HepG2 (cell line): ENCODE data around the gene GOSR1. TPM values are rescaled to one million over a fixed set of nuclear protein-coding genes. Genes with fewer than 3 reads are reported as not detected.

Experiments
- ATAC-seq: fragments of 200-7000 bp; cut with Tn5 transposase; 3 replicates; pipeline ENCODE4 v1.9.1; 2020; ENCODE audit warnings: mild to moderate bottlenecking, moderate library complexity
- BruUV-seq: library from RNA; stranded (reverse); fragments of 400-500 nt; replicated peaks from 2 replicates; lab custom pipeline; 2021; lab: Mats Ljungman, UMichigan
- CTCF ChIA-PET: fragments of 300-600 bp; formaldehyde crosslinking; extraction: SDS; loops from one replicate; lab custom pipeline; 2021; ENCODE audit warnings: low total read pairs, inconsistent platforms, low intra/inter-chr PET ratio; lab: Yijun Ruan, JAX
- POLR2A ChIA-PET: fragments of 350-600 bp; sonication (Branson Sonifier 250); formaldehyde crosslinking; loops from one replicate; lab custom pipeline; 2020; ENCODE audit warnings: antibody characterized with exemption, inconsistent platforms; lab: Yijun Ruan, JAX
- DNase-seq: peaks from one replicate; pipeline ENCODE4 v3.0.0-alpha.2; 2015; ENCODE audit warnings: low spot score
- FAIRE-seq: peaks from 3 replicates; lab custom pipeline; 2011; peaks lifted over from hg19 to GRCh38; lab: Jason Lieb, UNC
- H2AFZ ChIP-seq: one replicate; pipeline ENCODE4 v1.6.1; 2011; ENCODE audit warnings: low read length, inconsistent platforms
- H3K27ac ChIP-seq: fragments of 300-600 bp; 3 replicates; pipeline ENCODE4 v1.8.0; 2011; ENCODE audit warnings: mixed run types, mild to moderate bottlenecking, mixed read lengths, low read length, inconsistent platforms; ENCODE audit not compliant: insufficient read depth; ENCODE audit errors: extremely low read length
- H3K27me3 ChIP-seq, 2 experiments: fragments of 200-600 bp in 1 of 2; 2 replicates in 1 of 2; 3 replicates in 1 of 2; pipeline versions ENCODE4 v1.6.0 to v1.8.0; 2011; ENCODE audit warnings: low read length in 2 of 2, mild to moderate bottlenecking in 2 of 2, moderate library complexity in 2 of 2, inconsistent platforms in 1 of 2; ENCODE audit not compliant: insufficient read depth in 2 of 2, control insufficient read depth in 1 of 2
- H3K36me3 ChIP-seq, 2 experiments: fragments of 200-600 bp in 1 of 2; replicated peaks in 1 of 2; 2 replicates in 1 of 2; 3 replicates in 1 of 2; pipeline versions ENCODE4 v1.5.1 to v1.8.0; 2011; ENCODE audit warnings: low read length in 2 of 2, inconsistent platforms in 1 of 2; ENCODE audit not compliant: insufficient read depth in 2 of 2, control insufficient read depth in 1 of 2
- H3K4me1 ChIP-seq: 2 replicates; pipeline ENCODE4 v1.5.1; 2012; ENCODE audit warnings: low read length, inconsistent platforms; ENCODE audit not compliant: insufficient read depth
- H3K4me2 ChIP-seq: 2 replicates; pipeline ENCODE4 v1.6.0; 2011; ENCODE audit warnings: low read depth, low read length, inconsistent platforms
- H3K4me3 ChIP-seq, 3 experiments: fragments of 200-600 bp in 1 of 3; sonication (generic), shearing (Covaris generic) in 1 of 3; replicated peaks in 1 of 3; 2 replicates each; pipeline ENCODE4 v1.5.1; 2011 to 2016; ENCODE audit warnings: low read length in 3 of 3, inconsistent platforms in 2 of 3, low read depth in 2 of 3, mild to moderate bottlenecking in 2 of 3, control low read depth in 1 of 3, mixed read lengths in 1 of 3; ENCODE audit not compliant: insufficient read depth in 1 of 3
- H3K79me2 ChIP-seq: one replicate; pipeline ENCODE4 v1.6.1; 2011; ENCODE audit warnings: low read length, inconsistent platforms; ENCODE audit not compliant: insufficient read depth
- H3K9ac ChIP-seq: 2 replicates; pipeline ENCODE4 v1.6.0; 2011; ENCODE audit warnings: mild to moderate bottlenecking, low read depth, low read length, inconsistent platforms; ENCODE audit not compliant: insufficient read depth
- H3K9me3 ChIP-seq: 2 replicates; pipeline ENCODE4 v1.5.1; 2012; ENCODE audit warnings: mild to moderate bottlenecking, low read length
- H4K20me1 ChIP-seq: 2 replicates; pipeline ENCODE4 v1.6.0; 2011; ENCODE audit warnings: inconsistent platforms, mild to moderate bottlenecking, low read length, moderate library complexity; ENCODE audit not compliant: insufficient read depth
- GTF3A ChIP-seq: sonication (generic); formaldehyde crosslinking; conservative IDR thresholded peaks from 2 replicates; pipeline ENCODE4 v1.4.0; 2020; ENCODE audit warnings: mild to moderate bottlenecking, missing genetic modification reagents
- HIVEP1 ChIP-seq: sonication (generic); formaldehyde crosslinking; IDR thresholded peaks from 2 replicates; pipeline ENCODE4 v1.4.0; 2020; ENCODE audit warnings: mild to moderate bottlenecking, missing genetic modification reagents
- MIER3 ChIP-seq: IDR thresholded peaks from 2 replicates; pipeline ENCODE4 v1.6.1; 2016; ENCODE audit warnings: missing compliant biosample characterization, borderline replicate concordance
- NR1H2 ChIP-seq: sonication (generic); formaldehyde crosslinking; IDR thresholded peaks from 2 replicates; pipeline ENCODE4 v1.8.1; 2022; ENCODE audit warnings: low read depth, missing genetic modification reagents, borderline replicate concordance
- SALL1 ChIP-seq: sonication (generic); formaldehyde crosslinking; IDR thresholded peaks from 2 replicates; pipeline ENCODE4 v1.8.0; 2022; ENCODE audit warnings: mild to moderate bottlenecking, missing genetic modification reagents
- TCF7L2 ChIP-seq: IDR thresholded peaks from 2 replicates; pipeline ENCODE4 v1.6.1; 2011; ENCODE audit warnings: mild to moderate bottlenecking, low read depth, low read length, moderate library complexity
- ZBTB1 ChIP-seq: sonication (generic); formaldehyde crosslinking; IDR thresholded peaks from 2 replicates; pipeline ENCODE4 v1.4.0; 2020; ENCODE audit warnings: missing genetic modification reagents, borderline replicate concordance
- ZNF83 ChIP-seq: sonication (generic); formaldehyde crosslinking; IDR thresholded peaks from 2 replicates; pipeline ENCODE4 v1.4.0; 2020; ENCODE audit warnings: missing genetic modification reagents, mild to moderate bottlenecking, borderline replicate concordance
- WGBS: methylation state at CpG from one replicate; pipeline ENCODE4 v1.1.6; 2017; ENCODE audit warnings: low lambda C conversion rate; 5-methylcytosine and 5-hydroxymethylcytosine counted together
- in situ Hi-C: cut with HindIII; loops from 2 replicates; pipeline ENCODE4 v1.10.0; 2017; ENCODE audit warnings: low pct_unique_long_range_greater_than_20kb; ENCODE audit not compliant: extremely low pct_ligation_motif_present
- intact Hi-C: fragments of 100-400 bp; cut with micrococcal nuclease; formaldehyde crosslinking; loops from one replicate; pipeline ENCODE4 v1.10.0; 2022; ENCODE audit not compliant: unreplicated experiment
- polyA plus RNA-seq, 8 experiments: library from polyadenylated mRNA; depleted of rRNA in 3 of 8; stranded (reverse) in 7 of 8; unstranded in 1 of 8; fragments of >200 nt; fragmentation: Illumina TruSeq in 4 of 8; extraction: Trizol in 4 of 8; gene quantifications; 2 replicates each; pipeline versions ENCODE4 v1.2.1 to v1.2.3, GENCODE V29; 2011 to 2016; ENCODE audit warnings: low read depth in 4 of 8, missing spikeins in 1 of 8, mixed read lengths in 1 of 8; ENCODE audit not compliant: insufficient read depth in 1 of 8
- total RNA-seq, 5 experiments: library from RNA; depleted of rRNA; stranded (reverse); fragments of >200 nt; fragmentation: Illumina TruSeq; extraction: Trizol; gene quantifications; 2 replicates each; pipeline ENCODE4 v1.2.3, GENCODE V29; 2016; ENCODE audit warnings: low read depth in 1 of 5
- TF ChIP-seq, protein P1 (sequence below): sonication (generic); formaldehyde crosslinking; IDR thresholded peaks from 2 replicates; pipeline ENCODE4 v1.8.0; 2022; ENCODE audit warnings: mild to moderate bottlenecking, missing genetic modification reagents
- TF ChIP-seq, protein P2 (sequence below), 2 experiments: fragments of 450-650 bp in 1 of 2; sonication (generic) in 1 of 2; formaldehyde crosslinking in 1 of 2; IDR thresholded peaks; 2 replicates each; pipeline versions ENCODE4 v1.6.1 to v1.8.0; 2016 to 2022; ENCODE audit warnings: antibody characterized with exemption in 1 of 2, mild to moderate bottlenecking in 1 of 2, missing genetic modification reagents in 1 of 2

GOSR1 gene
- total and polyA plus RNA-seq, 2 of the 13 experiments (the other 11 are each of a cell fraction or from before 2014, with no cell fraction given) = 15.8 to 37.0 TPM

DNA sequence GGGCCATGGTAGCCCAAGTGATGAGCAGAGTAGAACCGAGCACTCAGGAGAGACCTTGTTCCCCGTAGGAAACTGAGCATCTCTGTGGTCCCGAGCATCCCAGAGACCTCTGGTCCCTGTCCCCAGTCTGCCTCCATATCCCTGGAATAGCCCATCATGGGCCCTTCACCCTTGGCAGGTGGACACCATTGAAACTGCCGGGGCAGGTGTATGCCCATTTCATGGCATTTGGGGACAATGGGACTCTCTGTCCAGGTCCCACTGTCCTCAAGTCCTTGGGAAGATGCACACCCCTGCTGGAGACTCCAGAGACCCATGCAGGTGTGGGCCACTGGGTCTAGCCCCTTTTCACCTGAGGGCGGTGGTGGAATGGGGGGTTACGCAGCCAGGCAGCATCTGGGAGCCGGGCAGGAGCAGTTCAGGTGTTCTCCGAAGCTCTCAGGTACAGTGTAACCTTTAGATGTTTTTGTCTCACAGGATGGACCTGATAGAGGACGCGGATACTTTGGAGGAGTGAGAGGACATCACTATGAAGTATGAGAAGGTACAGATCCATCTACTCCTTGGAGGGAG, 75.9 kb downstream of the GOSR1 start:
- Histone ChIP-seq H3K4me1 (peaks cover 34% of the 10 kb centered on the region), H3K9me3 (no peaks in the 10 kb centered on the region), H3K27ac (no peak overlapping the region), H3K27me3 (peaks cover 0 to 1% of the 10 kb centered on the region in 2 experiments; a peak in 2 of 5 replicates), H2AFZ (no peak overlapping the region), H3K4me2 (no peak overlapping the region), H3K36me3 (no peaks in the 10 kb centered on the region), H3K4me3 (no peak overlapping the region), H3K9ac (no peak overlapping the region), H3K79me2 (no peaks in the 10 kb centered on the region), H4K20me1 (no peaks in the 10 kb centered on the region)
- FAIRE-seq (no peak), DNase-seq (no peak), ATAC-seq (no peak)
- no TSS peak for BruUV-seq
- in situ Hi-C loops (no loop called here), intact Hi-C loops (no loop called here)
- ChIA-PET CTCF (no interaction called here), POLR2A (no interaction called here)
- WGBS = 55% methylated on average over 4 of the region's 10 CpGs
- TF ChIP-seq NR1H2 (CRISPR knock-in tag) (no peak), ZBTB1 (CRISPR knock-in tag) (no peak), SALL1 (CRISPR knock-in tag) (no peak), HIVEP1 (CRISPR knock-in tag) (no peak), GTF3A (CRISPR knock-in tag) (no peak), MIER3 (CRISPR knock-in tag) (no peak), TCF7L2 (no peak), ZNF83 (CRISPR knock-in tag) (no peak)
- TF ChIP-seq, protein P1, sequence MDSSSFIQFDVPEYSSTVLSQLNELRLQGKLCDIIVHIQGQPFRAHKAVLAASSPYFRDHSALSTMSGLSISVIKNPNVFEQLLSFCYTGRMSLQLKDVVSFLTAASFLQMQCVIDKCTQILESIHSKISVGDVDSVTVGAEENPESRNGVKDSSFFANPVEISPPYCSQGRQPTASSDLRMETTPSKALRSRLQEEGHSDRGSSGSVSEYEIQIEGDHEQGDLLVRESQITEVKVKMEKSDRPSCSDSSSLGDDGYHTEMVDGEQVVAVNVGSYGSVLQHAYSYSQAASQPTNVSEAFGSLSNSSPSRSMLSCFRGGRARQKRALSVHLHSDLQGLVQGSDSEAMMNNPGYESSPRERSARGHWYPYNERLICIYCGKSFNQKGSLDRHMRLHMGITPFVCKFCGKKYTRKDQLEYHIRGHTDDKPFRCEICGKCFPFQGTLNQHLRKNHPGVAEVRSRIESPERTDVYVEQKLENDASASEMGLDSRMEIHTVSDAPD (CRISPR knock-in tag) = no peak
- TF ChIP-seq, protein P2, sequence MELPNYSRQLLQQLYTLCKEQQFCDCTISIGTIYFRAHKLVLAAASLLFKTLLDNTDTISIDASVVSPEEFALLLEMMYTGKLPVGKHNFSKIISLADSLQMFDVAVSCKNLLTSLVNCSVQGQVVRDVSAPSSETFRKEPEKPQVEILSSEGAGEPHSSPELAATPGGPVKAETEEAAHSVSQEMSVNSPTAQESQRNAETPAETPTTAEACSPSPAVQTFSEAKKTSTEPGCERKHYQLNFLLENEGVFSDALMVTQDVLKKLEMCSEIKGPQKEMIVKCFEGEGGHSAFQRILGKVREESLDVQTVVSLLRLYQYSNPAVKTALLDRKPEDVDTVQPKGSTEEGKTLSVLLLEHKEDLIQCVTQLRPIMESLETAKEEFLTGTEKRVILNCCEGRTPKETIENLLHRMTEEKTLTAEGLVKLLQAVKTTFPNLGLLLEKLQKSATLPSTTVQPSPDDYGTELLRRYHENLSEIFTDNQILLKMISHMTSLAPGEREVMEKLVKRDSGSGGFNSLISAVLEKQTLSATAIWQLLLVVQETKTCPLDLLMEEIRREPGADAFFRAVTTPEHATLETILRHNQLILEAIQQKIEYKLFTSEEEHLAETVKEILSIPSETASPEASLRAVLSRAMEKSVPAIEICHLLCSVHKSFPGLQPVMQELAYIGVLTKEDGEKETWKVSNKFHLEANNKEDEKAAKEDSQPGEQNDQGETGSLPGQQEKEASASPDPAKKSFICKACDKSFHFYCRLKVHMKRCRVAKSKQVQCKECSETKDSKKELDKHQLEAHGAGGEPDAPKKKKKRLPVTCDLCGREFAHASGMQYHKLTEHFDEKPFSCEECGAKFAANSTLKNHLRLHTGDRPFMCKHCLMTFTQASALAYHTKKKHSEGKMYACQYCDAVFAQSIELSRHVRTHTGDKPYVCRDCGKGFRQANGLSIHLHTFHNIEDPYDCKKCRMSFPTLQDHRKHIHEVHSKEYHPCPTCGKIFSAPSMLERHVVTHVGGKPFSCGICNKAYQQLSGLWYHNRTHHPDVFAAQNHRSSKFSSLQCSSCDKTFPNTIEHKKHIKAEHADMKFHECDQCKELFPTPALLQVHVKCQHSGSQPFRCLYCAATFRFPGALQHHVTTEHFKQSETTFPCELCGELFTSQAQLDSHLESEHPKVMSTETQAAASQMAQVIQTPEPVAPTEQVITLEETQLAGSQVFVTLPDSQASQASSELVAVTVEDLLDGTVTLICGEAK (IDR thresholded peaks at IDR 0.05) = no peak
- TF ChIP-seq, protein P2 (CRISPR knock-in tag; IDR thresholded peaks at IDR 0.05) = no peak
